ENCODE results near the gene RALBP1. TPM values are rescaled to one million over a fixed set of nuclear protein-coding genes. Genes with fewer than 3 reads are reported as not detected.

The RALBP1 gene
- polyA plus RNA-seq, 1 experiment: 45.2 TPM

DNA sequence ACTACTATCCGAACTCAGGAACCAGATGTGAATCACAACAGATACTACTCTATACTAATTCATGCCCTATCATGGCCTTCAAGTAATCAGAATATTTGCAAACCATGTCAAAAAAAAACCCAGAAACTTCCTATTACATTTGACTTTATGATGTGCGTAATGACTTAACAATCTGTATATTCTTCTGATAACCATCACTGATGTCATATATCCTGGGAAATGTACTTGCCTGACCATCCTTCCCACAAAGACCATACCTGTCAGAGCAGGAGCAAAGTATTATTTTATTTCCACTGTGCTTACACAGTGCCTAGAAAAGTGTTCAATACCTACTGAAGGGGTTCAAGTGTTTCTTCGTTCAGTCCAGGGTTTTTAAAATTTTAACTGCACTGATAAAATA is 111.5 kb downstream of the RALBP1 start:
- no peak for DNase-seq (ENCODE audit: low read depth)

More for the DNA sequence above, 111.5 kb downstream of the RALBP1 start:
- Histone ChIP-seq H3K36me3 (ENCODE audit: control insufficient read depth, insufficient read depth, low read length) (peaks cover 4% of the 10 kb centered on the region; the same call in 1 of the 2 replicates), H3K4me3 (ENCODE audit: low read depth, low read length) (no peak overlapping the region), H3K27me3 (ENCODE audit: control insufficient read depth, insufficient read depth, low read length) (no peaks in the 10 kb centered on the region)
- CTCF ChIA-PET: no interaction called here
- POLR2A ChIA-PET: no interaction called here
- TF ChIP-seq, protein P1, sequence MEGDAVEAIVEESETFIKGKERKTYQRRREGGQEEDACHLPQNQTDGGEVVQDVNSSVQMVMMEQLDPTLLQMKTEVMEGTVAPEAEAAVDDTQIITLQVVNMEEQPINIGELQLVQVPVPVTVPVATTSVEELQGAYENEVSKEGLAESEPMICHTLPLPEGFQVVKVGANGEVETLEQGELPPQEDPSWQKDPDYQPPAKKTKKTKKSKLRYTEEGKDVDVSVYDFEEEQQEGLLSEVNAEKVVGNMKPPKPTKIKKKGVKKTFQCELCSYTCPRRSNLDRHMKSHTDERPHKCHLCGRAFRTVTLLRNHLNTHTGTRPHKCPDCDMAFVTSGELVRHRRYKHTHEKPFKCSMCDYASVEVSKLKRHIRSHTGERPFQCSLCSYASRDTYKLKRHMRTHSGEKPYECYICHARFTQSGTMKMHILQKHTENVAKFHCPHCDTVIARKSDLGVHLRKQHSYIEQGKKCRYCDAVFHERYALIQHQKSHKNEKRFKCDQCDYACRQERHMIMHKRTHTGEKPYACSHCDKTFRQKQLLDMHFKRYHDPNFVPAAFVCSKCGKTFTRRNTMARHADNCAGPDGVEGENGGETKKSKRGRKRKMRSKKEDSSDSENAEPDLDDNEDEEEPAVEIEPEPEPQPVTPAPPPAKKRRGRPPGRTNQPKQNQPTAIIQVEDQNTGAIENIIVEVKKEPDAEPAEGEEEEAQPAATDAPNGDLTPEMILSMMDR (IDR thresholded peaks at IDR 0.05; ENCODE audit: insufficient read depth, low read depth, low read length): no peak

Small RNA genes within 50 kb of the gene (small RNA-seq; reads per million reads assigned to genes)
- not detected for gene RNU2-27P (ENCODE audit: insufficient read length, low read depth, low replicate concordance)

Other genes with a start within 250 kb of the RALBP1 start
- 127 and 167 TPM in 2 replicates for gene TWSG1, start 140.7 kb upstream of the RALBP1 start, polyA plus RNA-seq (2011; rRNA removed)
- gene PPP4R1, start 139.0 kb downstream of the RALBP1 start, polyA plus RNA-seq (2011; rRNA removed): 91.4 and 135 TPM in 2 replicates
- gene RAB31, start 232.8 kb downstream of the RALBP1 start, polyA plus RNA-seq (2011; rRNA removed): 30.5 and 37.2 TPM in 2 replicates